Stimulated activated CD8-positive, alpha-beta memory T cell treated with anti-CD3 and anti-CD28 coated beads, Interleukin-15, amount 100 ng/mL, for 48 hours (primary cell): ENCODE measurements around the gene PRPSAP1.
A peak's percentile ranks its signal among the peaks of the same experiment; 100 is the strongest.

Source experiments
- DNase-seq, 2 donors: peaks; one replicate each; pipeline ENCODE4 v3.0.0-alpha.2; 2020; ENCODE audit warnings: low read depth in 2 of 2

Gene PRPSAP1

GRCh38 chr17:76383546-76384221 is 30.0 kb upstream of the PRPSAP1 start:
- DNase-seq = peak in 1 of 2 donors; percentile 33

GRCh38 chr17:76382803-76383545 is 29.3 kb upstream of the PRPSAP1 start:
- peak; percentile 53 to 62 for DNase-seq

GRCh38 chr17:76382351-76382802 is 28.7 kb upstream of the PRPSAP1 start:
- DNase-seq = no peak

- DNase-seq = no peak
These were observed 28.1 kb upstream of the PRPSAP1 start for GRCh38 chr17:76381633-76382350.

GRCh38 chr17:76379646-76380376 is 26.1 kb upstream of the PRPSAP1 start:
- DNase-seq = no peak

- no peak for DNase-seq
These were observed 25.5 kb upstream of the PRPSAP1 start for GRCh38 chr17:76379275-76379641.

DNA sequence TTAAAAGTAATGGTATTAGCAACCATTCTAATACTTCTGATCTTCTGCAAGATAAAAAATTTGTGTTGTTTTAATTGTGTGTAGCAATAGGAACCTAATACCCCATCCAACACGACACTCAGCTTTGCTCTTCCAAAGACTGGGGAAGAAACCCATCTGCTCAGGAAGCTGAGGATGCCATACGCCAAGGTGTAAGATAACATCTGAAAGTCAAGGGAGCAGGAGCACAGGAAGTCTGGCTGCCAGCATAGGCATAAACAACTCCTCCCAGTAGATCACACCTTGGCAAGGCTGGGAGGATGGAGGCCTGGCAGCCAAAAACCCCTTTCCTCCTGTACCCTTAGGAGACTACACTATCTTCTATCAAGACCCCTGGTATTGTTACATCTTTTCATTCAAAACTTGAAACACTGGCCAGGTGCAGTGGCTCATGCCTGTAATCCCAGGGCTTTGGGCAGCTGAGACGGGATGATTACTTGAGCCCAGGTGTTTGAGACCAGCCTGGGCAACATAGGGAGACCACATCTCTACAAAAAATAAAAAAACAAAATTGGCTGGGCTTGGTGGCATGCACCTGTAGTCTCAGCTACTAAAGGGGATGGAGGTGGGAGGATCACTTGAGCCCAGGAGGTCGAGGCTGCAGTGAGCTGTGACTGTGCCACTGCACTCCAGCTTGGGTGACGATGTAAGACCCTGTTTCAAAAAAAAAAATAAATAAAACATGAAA is 25.0 kb upstream of the PRPSAP1 start:
- no peak for DNase-seq

GRCh38 chr17:76376318-76377133 is 22.8 kb upstream of the PRPSAP1 start:
- no peak for DNase-seq

GRCh38 chr17:76371656-76372628 is 18.2 kb upstream of the PRPSAP1 start:
- no peak for DNase-seq

GRCh38 chr17:76370261-76370993 is 16.7 kb upstream of the PRPSAP1 start:
- DNase-seq = no peak

- no peak for DNase-seq
These were observed 16.1 kb upstream of the PRPSAP1 start for GRCh38 chr17:76369804-76370203.

DNA sequence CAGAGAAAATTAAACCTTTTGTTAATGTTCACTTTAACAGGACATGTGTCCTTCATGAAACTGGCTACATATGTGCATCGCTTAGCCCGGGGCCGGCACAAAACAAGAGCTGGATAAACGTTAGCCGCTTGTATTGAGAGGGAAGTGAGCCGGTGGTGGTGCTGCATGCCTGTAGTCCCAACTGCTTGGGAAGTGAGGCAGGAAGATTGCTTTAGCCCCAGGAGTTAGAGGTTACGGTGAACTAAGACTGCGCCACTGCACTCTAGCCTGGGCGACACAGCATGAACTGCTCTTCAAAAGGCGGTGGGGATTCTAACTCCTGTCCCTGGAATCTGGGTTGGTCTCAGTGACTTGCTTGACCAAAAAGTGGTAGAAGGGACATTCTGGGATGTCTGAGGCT is 15.7 kb upstream of the PRPSAP1 start:
- no peak for DNase-seq

GRCh38 chr17:76368545-76368944 is 14.8 kb upstream of the PRPSAP1 start:
- no peak for DNase-seq

- DNase-seq = no peak
These were observed 13.9 kb upstream of the PRPSAP1 start for GRCh38 chr17:76367642-76368041.

- no peak for DNase-seq
These were observed 12.5 kb upstream of the PRPSAP1 start for GRCh38 chr17:76366247-76366646.

DNA sequence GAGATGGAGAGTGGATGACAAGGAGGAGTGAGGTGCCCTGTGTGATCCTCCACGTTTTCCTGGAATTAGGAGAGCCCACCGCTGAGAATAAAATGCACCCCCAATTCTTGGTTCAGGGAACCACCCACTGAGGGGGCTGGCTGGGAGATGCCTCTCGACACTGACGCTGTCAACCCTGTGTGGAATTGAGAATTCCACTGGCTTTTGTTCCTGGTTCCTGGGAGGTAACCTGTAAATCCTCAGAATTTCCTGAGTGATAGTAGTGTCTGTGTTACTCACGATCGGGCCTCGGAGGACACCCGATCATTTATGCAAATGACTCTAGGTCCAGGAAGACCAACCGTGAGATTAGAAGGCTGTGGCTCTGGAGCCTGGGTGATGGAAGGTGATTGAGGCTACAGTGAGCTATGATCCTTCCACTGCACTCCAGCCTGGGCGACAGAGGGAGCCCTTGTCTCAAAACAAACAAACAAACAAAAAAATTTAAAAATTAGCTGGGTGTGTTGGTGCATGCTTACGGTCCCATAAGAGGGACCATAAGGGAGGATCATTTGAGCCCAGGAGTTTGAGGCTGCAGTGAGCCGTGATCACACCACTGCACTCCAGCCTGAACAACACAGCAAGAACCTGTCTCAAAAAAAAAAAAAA is 11.7 kb upstream of the PRPSAP1 start:
- no peak for DNase-seq

- no peak for DNase-seq
These were observed 9.6 kb upstream of the PRPSAP1 start for GRCh38 chr17:76363107-76363842.
